ENCODE measurements around the gene LINC01488. TPM values are rescaled to one million over a fixed set of nuclear protein-coding genes. Genes with fewer than 3 reads are reported as not detected.

Gene LINC01488
- total and polyA plus RNA-seq, 2 experiments from 2014 or later = not detected

DNA sequence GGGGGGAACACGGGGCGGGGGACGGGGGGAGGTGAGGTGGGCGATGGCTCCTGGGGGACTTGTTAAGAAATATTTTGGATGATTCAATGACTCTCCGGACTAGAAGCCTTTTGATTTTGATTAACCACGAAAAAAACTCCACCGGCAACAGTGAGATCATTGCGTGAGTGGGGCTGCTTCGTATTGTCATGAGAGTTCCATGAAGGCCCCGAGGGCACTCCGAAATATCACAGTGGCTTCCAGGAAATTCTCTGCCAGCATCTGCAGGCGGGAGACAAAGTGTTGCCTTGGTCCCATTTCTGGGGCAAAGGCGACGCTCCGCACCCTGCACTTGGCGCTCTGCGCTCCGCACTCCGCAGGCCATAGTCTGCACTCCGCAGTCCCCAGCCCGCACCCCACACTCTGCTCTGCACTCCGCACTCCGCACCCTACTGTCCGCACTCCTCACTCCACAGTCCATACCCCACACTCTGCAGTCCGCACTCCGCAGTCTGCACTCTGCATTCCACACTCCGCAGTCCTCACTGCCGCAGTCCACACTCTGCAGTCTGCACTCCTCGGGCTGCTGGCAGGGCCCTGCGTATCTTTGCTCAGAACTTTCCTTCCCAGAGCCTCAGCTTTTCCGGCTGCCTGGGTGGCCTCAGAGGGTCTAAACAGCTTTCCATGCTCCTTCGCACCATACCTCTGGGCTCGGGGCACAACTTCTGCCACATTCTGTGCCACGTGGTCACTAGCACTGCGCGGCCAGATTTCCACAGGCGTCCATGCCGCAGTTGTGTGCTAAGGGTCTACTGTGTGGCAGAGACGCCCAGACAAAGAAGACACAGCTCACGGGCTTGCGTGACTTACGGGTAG, 61.1 kb downstream of the LINC01488 start:
- H3K27me3 ChIP-seq (replicated peaks; ENCODE audit: insufficient read depth) = no peaks in the 10 kb centered on the region
- peak; percentile 27 for DNase-seq
- H2AFZ ChIP-seq = no peak overlapping the region
- H3K9me2 ChIP-seq (ENCODE audit: insufficient read depth) = no peaks in the 10 kb centered on the region
- no peaks in the 10 kb centered on the region for H4K20me1 ChIP-seq (ENCODE audit: insufficient read depth)
- no peaks in the 10 kb centered on the region for H3K36me3 ChIP-seq (ENCODE audit: low read depth)
- H3K4me1 ChIP-seq (ENCODE audit: insufficient read depth) = peaks cover 11% of the 10 kb centered on the region
- no peak overlapping the region for H3K27ac ChIP-seq
- 78 to 80% methylated on average over 38 to 42 of the region's 42 CpGs for WGBS, 2 experiments (ENCODE audit: low coverage in 1 of 2, low lambda C conversion rate in 2 of 2, missing lambda C conversion rate in 2 of 2)
- in situ Hi-C loops (cut with MboI) = no loop called here
- no peaks in the 10 kb centered on the region for H3F3A ChIP-seq (ENCODE audit: insufficient read depth)
- TF ChIP-seq EZH2 (IDR thresholded peaks at IDR 0.05; ENCODE audit: insufficient read depth, poor library complexity, severe bottlenecking) (no peak), EZH2phosphoT487 (IDR thresholded peaks at IDR 0.05; ENCODE audit: insufficient read depth, low read depth) (no peak)
- no peaks in the 10 kb centered on the region for H3K9me3 ChIP-seq (ENCODE audit: low read depth)
- H3K4me2 ChIP-seq (ENCODE audit: unreplicated experiment) = no peak overlapping the region
- no peak overlapping the region for H3K4me3 ChIP-seq
- H3K79me2 ChIP-seq (ENCODE audit: insufficient read depth) = no peaks in the 10 kb centered on the region
- H3K9ac ChIP-seq = no peak overlapping the region

Other genes starting within 250 kb of the LINC01488 start
- 0.63 and 0.86 TPM in 2 replicates for gene MYEOV, start 187.5 kb upstream of the LINC01488 start, total RNA-seq (2014; rRNA removed; shearing (Covaris generic))
- 7.2 and 8.7 TPM in 2 replicates for gene MYEOV, start 187.5 kb upstream of the LINC01488 start, polyA plus RNA-seq (2016; fragmentation: Nextera tagmentation; extraction: Ambion mirVana)
- 684 and 695 TPM in 2 replicates for gene CCND1, start 159.5 kb downstream of the LINC01488 start, total RNA-seq (2014; rRNA removed; shearing (Covaris generic))
- 1,097 and 1,184 TPM in 2 replicates for gene CCND1, start 159.5 kb downstream of the LINC01488 start, polyA plus RNA-seq (2016; fragmentation: Nextera tagmentation; extraction: Ambion mirVana)
- 20.6 and 37.3 TPM in 2 replicates for gene LTO1, start 193.7 kb downstream of the LINC01488 start, total RNA-seq (2014; rRNA removed; shearing (Covaris generic))
- gene LTO1, start 193.7 kb downstream of the LINC01488 start, polyA plus RNA-seq (2016; fragmentation: Nextera tagmentation; extraction: Ambion mirVana) = 25.5 and 26.2 TPM in 2 replicates
- not detected in 2 replicates for gene FGF19, start 222.4 kb downstream of the LINC01488 start, total RNA-seq (2014; rRNA removed; shearing (Covaris generic))
- gene FGF19, start 222.4 kb downstream of the LINC01488 start, polyA plus RNA-seq (2016; fragmentation: Nextera tagmentation; extraction: Ambion mirVana) = not detected in 2 replicates

All from GM23248 (cell line).